GM19467 (cell line): ENCODE measurements around the gene LAMC1.

Experiments
- ATAC-seq: cut with Tn5 transposase; IDR thresholded peaks from one replicate; pipeline ENCODE4 v1.9.1; 2021; ENCODE audit warnings: mild to moderate bottlenecking, moderate library complexity; ENCODE audit not compliant: unreplicated experiment

Gene LAMC1

GRCh38 chr1:183180634-183181056 lies 157.4 kb downstream of the LAMC1 start:
- no peak for ATAC-seq

DNA sequence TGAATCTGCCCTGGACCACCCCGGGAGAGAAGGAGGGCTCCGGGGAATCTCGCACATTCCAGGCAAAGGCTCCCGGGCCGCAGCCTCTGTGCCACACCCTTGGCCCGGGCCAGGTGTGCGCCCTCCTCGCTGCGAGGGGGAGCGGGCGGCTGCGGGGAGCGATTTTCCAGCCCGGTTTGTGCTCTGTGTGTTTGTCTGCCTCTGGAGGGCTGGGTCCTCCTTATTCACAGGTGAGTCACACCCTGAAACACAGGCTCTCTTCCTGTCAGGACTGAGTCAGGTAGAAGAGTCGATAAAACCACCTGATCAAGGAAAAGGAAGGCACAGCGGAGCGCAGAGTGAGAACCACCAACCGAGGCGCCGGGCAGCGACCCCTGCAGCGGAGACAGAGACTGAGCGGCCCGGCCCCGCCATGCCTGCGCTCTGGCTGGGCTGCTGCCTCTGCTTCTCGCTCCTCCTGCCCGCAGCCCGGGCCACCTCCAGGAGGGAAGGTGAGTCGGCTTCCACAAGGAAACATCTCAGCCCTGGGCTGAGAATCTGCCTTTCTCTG lies 162.8 kb downstream of the LAMC1 start, which contains the start of gene LAMC2:
Gene LAMC2 (plus strand): TSS at position 324 of the 550 bp plus-strand sequence. CDS start 89 bp downstream, at position 413.
- ATAC-seq, result no peak

DNA sequence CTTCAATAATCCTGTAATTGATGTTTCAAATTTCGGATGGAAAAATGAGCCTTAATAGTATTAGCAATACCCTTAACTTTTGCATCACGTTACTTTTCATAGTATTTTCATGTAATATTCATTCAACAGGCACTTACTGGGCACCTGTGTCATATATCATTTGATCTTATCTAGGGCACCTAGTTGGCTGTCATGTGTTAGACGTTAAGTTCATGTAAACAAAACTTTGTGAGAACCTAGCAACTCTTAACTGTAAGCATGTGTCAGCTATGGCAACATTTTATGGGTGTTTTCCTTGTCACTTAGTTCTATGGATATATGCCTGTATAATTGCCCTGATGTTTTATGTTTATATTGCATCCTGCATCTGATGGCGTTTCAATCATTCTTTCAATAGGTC lies 163.6 kb downstream of the LAMC1 start:
- ATAC-seq, result no peak

DNA sequence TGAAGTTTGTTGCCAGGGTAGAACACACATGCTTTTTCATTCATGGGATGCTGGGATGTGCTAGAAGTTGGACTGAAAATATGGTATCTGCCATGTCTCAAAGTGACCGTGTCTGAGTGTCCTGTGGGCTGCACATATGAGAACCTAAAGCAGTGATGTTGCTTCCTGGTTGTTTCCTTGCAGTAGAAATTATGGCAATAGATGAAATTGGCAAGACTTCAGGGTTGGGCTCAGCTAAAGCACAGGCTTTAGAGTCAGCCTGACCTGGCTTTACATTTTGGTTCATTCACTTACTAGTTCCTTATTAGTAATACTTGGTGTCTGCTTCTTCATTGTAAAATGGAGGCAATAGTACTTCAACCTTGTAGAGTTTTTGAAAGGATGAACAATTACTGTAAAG lies 165.0 kb downstream of the LAMC1 start:
- no peak for ATAC-seq

DNA sequence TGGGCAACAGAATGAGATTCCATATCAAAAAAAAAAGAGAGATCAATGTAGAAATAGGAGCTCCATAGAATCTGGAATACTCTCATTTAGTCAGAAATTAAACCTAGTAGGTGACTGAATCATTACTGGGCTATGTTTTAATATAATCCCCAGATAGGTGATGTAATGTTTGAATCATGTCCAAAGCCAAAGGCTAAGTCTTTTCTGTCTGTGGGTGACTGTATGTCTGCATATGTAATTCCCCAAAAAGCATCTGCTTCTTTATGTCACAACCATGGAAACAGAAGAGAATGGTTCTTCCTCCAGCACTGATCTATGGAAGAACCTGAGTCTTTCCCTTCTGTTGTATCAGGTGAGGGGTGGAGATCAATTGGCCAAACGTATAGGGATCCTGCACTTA lies 168.6 kb downstream of the LAMC1 start:
- no peak for ATAC-seq

DNA sequence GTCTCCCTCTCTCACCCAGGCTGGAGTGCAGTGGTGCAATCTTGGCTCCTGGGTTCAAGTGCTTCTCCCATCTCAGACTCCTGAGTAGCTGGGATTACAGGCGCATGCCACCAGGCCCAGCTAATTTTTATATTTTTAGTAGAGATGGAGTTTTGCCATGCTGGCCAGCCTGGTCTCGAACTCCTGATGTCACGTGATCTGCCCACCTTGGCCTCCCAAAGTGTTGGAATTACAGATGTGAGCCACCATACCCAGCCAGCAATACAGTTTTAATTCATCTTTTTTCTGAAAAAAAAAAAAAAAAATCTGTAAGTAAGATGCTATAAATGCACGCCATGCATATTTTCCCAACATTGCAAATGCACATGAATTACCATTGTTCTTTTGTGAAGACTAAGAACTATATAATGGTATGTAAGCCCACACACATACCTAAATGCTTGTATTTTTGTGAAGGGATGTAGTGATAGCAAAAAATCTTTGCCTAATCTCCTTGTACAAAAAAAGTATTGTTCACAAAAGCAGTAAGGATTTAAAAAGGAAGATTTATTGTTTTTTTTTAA lies 170.8 kb downstream of the LAMC1 start:
- ATAC-seq, result no peak

GRCh38 chr1:183194527-183195141 lies 171.4 kb downstream of the LAMC1 start:
- peak; percentile 93 for ATAC-seq

DNA sequence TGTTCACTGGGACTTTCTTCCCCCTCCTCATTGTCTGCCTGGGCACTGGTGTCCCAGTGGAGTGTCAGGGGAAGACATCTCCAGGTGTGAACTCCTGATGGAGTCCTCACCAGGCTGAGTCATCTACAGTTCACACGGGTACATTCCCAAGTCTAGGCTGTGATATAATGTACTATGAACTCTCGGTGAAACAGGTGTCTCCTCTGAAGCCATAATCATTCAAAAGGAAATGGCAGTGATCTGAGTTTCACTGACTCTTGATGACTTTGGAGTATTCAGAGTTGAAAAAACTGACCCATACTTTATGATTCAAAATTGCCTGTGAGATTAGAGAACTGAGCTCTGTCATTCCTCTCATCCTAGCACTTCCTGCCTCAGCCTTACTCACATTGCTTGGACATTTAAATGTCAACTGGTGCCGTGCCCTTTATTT lies 171.9 kb downstream of the LAMC1 start:
- ATAC-seq, result peak; percentile 47
